GM19395 (cell line): ENCODE measurements around the gene AOC2.

Experiments used
- ATAC-seq: cut with Tn5 transposase; IDR thresholded peaks from one replicate; pipeline ENCODE4 v1.9.1; 2021; ENCODE audit warnings: mild to moderate bottlenecking, moderate library complexity; ENCODE audit not compliant: unreplicated experiment

The AOC2 gene

DNA sequence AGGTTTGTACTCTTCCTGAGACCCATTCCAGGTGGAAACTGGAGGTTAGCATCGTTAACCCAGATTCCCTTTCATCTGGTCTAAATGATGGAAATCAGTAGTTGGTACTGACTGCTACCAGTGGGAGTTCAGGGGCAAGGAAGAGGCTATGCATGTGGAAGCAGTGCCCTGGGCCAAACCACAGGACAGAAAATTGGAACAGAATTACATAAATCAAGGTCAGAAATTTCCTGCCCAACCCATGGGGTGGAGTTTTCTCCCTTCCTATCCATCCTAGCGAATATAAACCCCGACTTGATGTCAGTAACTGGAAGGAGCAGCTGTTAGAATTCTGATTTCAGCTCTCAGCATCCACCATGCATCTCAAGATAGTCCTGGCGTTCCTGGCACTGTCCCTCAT lies at the start of gene AOC2:
Gene AOC2, plus strand, starts transcription at position 310 of the 400 bp plus-strand sequence. Its CDS starts 47 bp downstream, at position 357.
- no peak for ATAC-seq

DNA sequence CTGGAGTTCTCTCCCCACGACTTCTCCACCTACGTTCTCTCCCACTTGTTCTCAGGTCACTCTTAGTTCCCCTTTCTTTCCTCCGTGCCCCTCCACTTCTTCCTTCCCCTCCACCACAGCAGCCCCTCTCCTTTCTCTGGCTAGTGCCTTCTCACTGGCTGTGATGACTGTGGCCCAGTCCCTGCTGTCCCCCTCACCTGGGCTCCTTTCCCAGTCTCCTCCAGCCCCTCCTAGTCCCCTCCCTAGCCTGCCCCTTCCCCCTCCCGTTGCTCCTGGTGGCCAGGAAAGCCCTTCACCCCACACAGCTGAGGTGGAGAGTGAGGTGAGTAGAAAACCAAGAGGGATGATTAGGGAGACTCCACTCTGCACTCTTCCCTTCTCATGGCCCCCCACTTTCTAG lies 49.3 kb upstream of the AOC2 start:
- ATAC-seq: no peak

DNA sequence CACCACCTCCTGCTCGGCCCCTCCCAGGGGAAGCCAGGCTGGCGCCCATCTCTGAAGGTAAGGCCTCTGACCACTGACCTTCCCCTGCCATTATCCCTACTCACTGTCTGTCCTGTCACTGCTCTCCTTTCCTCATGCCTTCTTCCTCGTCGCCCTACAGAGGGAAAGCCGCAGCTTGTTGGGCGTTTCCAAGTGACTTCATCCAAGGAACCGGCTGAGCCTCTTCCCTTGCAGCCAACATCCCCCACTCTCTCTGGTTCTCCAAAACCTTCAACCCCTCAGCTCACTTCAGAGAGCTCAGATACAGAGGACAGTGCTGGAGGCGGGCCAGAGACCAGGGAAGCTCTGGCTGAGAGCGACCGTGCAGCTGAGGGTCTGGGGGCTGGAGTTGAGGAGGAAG lies 48.9 kb upstream of the AOC2 start:
- no peak for ATAC-seq

GRCh38 chr17:42796066-42796758 lies 48.2 kb upstream of the AOC2 start:
- ATAC-seq: no peak

- ATAC-seq: no peak
These were observed 47.0 kb upstream of the AOC2 start for GRCh38 chr17:42797067-42798007.

DNA sequence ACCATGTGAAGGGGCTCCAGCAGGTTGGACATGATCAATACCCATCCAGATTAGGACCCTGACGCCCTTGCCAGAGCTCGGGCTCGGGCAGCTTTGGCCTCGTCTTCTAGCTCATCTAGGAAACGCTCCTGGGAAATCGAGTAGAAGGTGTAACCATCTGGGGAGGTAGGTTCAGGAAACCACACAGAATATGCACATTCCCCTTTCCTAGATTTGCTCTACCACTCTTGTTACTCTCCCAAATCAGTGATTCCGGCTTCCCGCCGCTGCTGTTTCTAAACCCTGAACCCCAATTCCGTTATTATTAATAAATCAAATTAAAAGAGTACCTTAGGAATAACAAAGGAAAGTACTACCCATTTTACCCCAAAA lies 46.4 kb upstream of the AOC2 start:
- no peak for ATAC-seq

- ATAC-seq: peak; percentile 62
These were observed 45.7 kb upstream of the AOC2 start, which contains the start of the genes CNTD1 and COA3 for GRCh38 chr17:42798383-42799380. Gene CNTD1, plus strand, starts transcription at chr17:42798861. Its CDS starts 207 bp downstream, at chr17:42799068. Gene COA3, minus strand, starts transcription at chr17:42798704. Its CDS starts 23 bp downstream, at chr17:42798681.

- ATAC-seq: no peak
These were observed 41.1 kb upstream of the AOC2 start for GRCh38 chr17:42803074-42803883.

GRCh38 chr17:42804918-42805367 lies 39.4 kb upstream of the AOC2 start:
- ATAC-seq: no peak

DNA sequence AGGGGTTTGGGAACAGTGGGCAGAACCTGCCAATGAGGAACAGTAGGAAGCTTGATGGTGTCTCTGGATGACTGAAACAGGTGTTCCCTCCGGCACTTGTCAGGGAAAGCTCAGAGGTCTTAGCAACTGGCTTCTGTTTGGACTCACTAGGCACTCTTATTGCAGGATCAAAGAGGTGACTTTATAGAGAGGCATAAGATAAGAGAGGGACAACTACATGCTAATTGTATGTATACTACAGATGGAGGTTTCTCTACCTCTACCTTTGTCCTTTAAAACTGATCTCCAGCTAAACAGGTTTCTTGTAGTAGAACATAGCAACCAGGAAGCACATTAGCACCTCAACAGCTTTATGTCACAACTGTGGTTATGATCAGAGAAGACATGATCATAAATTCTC lies 38.1 kb upstream of the AOC2 start:
- ATAC-seq: no peak

GRCh38 chr17:42809250-42809649 lies 35.1 kb upstream of the AOC2 start:
- no peak for ATAC-seq

DNA sequence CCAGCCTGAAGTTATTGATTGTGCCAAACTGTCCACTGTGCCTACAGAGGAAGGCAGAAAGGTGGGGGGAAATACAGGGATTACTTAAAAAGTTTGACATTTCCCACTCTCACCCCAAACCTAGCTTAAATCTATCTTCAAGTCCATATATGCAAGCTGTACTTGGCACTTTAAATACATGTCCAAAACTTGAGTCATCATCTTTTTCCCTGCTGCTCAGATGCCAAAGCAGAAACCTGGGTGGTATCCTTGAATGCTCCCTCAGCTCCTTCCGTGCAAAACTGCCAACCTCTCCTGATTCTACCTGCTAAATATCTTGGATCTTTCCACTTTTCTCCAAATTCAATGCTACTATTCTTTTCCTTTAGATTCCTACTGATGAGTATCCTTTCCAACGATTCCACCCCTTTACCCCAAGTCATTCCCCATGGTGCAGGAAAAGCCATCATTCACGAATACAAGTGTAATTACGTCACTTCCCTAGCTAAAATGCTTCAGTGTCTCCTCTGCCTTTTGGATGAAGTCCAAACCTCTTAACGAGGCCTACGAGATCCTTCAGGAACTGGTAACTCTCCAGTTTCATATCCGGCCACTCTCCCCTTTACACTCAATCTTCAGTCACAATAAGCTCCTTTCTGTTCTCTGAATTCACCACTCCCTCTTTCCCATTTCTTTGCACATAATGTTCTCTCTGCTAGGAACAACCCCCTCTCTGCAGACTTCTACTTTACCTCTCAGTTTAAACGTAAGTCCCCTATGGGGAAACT lies 29.6 kb upstream of the AOC2 start:
- no peak for ATAC-seq

- no peak for ATAC-seq
These were observed 26.5 kb upstream of the AOC2 start for GRCh38 chr17:42817866-42818265.

GRCh38 chr17:42818379-42818778 lies 26.0 kb upstream of the AOC2 start:
- ATAC-seq: no peak

DNA sequence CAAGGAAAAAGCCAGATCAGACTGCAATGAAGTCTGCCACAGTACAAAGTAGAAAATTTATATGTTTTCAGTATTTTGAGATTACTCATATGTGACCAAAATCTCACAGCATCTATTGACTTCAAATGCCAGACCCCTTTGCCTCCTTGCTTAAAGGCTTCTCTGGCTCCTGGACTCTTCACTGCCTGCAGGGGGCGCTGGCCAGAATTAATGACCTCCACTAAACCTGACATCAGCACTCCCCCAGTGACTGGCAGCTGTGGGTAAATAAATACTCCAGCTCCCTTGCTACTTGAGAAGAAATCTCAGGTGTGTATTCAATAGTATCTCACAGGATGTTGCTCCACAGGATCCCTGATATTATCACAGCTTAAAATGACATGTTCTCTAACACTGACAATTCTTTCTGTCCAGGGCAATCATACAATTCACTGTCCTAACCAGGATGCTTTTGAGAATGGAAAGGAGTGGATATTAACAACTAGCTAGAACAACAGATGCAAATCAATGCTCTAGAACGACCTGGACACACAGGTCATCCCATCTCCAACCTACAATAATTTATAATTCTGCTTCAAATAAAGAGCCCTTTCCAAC lies 24.3 kb upstream of the AOC2 start:
- no peak for ATAC-seq

DNA sequence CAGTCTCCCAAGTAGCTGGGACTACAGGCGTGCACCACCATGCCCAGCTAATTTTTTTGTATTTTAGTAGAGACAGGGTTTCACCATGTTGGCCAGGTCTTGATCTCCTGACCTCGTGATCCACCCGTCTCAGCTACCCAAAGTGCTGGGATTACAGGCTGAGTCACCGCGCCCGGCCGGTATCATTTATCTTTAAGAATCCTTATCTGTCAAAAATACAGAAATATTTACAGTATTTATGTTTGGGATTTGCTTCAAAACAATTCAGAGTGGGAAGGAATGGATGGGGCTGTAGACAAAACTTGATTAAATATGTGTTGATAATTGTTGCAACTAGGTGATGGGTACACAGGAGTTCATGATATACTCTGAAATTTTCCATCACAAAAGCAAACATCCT lies 23.2 kb upstream of the AOC2 start:
- no peak for ATAC-seq

- no peak for ATAC-seq
These were observed 16.9 kb upstream of the AOC2 start for GRCh38 chr17:42827472-42827871.

- ATAC-seq: no peak
These were observed 13.4 kb upstream of the AOC2 start for GRCh38 chr17:42830971-42831370.
